AG04450 (cell line): ENCODE results near the gene ZCRB1. TPM values are rescaled to one million over a fixed set of nuclear protein-coding genes. Genes with fewer than 3 reads are reported as not detected.
"Not testable (repeated sequence)": the region's sequence is repeated elsewhere in the genome, so short reads cannot be mapped to it uniquely, and the experiment has no call there.

ENCODE experiments used
- CTCF ChIA-PET: fragments of 300-600, 350-600 bp; formaldehyde crosslinking; extraction: SDS; loops from one replicate; lab custom pipeline; 2022; ENCODE audit warnings: antibody characterized with exemption, inconsistent platforms; lab: Charles Lee
- POLR2A ChIA-PET: fragments of 350-600 bp; formaldehyde crosslinking; extraction: SDS; loops from one replicate; lab custom pipeline; 2021; ENCODE audit warnings: antibody characterized with exemption, inconsistent platforms; lab: Yijun Ruan, JAX
- DNase-seq: peaks from one replicate; pipeline ENCODE4 v3.0.0-alpha.2; 2011; ENCODE audit warnings: low read depth, low spot score
- H3K27ac ChIP-seq: one replicate; pipeline ENCODE4 v1.5.1; 2012; ENCODE audit warnings: low read depth, low read length, control low read depth
- H3K27me3 ChIP-seq: one replicate; pipeline ENCODE4 v1.6.0; 2012; ENCODE audit warnings: low read length; ENCODE audit not compliant: control insufficient read depth, insufficient read depth
- H3K4me3 ChIP-seq: 2 replicates; pipeline ENCODE4 v1.5.1; 2011; ENCODE audit warnings: mild to moderate bottlenecking, low read depth, low read length, control low read depth
- H3K9me3 ChIP-seq: 2 replicates; pipeline ENCODE4 v1.5.1; 2012; ENCODE audit warnings: low read length; ENCODE audit not compliant: control insufficient read depth, insufficient read depth
- polyA plus RNA-seq: library from polyadenylated mRNA; depleted of rRNA; stranded (reverse); fragments of >200 nt; gene quantifications from 2 replicates; pipeline ENCODE4 v1.2.3, GENCODE V29; 2011
- TF ChIP-seq, protein P1 (sequence below): IDR thresholded peaks from 2 replicates; pipeline ENCODE4 v1.5.1; 2011; ENCODE audit warnings: low read depth, low read length, control low read depth, inconsistent platforms

The ZCRB1 gene
- polyA plus RNA-seq, 1 experiment: 59.6 TPM

DNA sequence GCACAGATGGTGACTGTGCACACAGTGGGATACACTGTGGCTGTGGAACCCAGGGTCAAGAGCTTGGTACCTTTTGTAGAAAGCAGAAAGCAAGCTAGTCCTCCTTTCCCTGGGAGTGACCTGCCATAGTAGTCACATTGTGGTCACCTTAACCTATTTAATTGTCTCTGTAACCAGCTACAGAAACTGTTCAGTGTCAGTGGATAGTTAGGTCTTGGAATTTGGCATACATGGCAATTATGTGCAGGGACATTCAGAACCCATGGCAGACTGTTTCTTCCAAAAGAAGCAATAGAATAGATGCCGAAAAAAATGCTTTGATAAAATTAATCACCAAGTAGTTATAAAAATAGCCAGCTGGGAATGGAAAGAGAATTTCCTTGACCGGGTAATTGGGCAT is 30.4 kb upstream of the ZCRB1 start:
- no peaks in the 10 kb centered on the region for H3K9me3 ChIP-seq
- no peak for DNase-seq
- H3K27me3 ChIP-seq: no peaks in the 10 kb centered on the region
- H3K4me3 ChIP-seq: no peak overlapping the region
- ChIA-PET CTCF (interaction anchor here (2.1 kb wide), 1 partner anchor 16 kb away, joined by 10 read pairs; no protein-coding TSS in a partner anchor), POLR2A (no interaction called here)
- TF ChIP-seq, protein P1, sequence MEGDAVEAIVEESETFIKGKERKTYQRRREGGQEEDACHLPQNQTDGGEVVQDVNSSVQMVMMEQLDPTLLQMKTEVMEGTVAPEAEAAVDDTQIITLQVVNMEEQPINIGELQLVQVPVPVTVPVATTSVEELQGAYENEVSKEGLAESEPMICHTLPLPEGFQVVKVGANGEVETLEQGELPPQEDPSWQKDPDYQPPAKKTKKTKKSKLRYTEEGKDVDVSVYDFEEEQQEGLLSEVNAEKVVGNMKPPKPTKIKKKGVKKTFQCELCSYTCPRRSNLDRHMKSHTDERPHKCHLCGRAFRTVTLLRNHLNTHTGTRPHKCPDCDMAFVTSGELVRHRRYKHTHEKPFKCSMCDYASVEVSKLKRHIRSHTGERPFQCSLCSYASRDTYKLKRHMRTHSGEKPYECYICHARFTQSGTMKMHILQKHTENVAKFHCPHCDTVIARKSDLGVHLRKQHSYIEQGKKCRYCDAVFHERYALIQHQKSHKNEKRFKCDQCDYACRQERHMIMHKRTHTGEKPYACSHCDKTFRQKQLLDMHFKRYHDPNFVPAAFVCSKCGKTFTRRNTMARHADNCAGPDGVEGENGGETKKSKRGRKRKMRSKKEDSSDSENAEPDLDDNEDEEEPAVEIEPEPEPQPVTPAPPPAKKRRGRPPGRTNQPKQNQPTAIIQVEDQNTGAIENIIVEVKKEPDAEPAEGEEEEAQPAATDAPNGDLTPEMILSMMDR: no peak
- H3K27ac ChIP-seq: no peak overlapping the region

DNA sequence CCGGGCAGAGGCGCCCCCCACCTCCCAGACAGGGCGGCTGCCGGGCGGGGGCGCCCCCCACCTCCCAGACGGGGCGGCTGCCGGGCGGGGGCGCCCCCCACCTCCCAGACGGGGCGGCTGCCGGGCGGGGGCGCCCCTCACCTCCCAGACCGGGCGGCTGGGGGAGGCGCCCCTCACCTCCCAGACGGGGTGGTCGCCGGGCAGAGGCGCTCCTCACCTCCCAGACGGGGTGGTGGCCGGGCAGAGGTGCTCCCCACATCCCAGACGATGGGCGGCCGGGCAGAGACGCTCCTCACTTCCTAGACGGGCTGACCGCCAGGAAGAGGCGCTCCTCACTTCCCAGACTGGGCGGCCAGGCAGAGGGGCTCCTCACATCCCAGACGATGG is 24.1 kb upstream of the ZCRB1 start:
- CTCF ChIA-PET, H3K27ac ChIP-seq, H3K27me3 ChIP-seq, POLR2A ChIA-PET, H3K4me3 ChIP-seq, H3K9me3 ChIP-seq, DNase-seq: not testable (repeated sequence)

DNA sequence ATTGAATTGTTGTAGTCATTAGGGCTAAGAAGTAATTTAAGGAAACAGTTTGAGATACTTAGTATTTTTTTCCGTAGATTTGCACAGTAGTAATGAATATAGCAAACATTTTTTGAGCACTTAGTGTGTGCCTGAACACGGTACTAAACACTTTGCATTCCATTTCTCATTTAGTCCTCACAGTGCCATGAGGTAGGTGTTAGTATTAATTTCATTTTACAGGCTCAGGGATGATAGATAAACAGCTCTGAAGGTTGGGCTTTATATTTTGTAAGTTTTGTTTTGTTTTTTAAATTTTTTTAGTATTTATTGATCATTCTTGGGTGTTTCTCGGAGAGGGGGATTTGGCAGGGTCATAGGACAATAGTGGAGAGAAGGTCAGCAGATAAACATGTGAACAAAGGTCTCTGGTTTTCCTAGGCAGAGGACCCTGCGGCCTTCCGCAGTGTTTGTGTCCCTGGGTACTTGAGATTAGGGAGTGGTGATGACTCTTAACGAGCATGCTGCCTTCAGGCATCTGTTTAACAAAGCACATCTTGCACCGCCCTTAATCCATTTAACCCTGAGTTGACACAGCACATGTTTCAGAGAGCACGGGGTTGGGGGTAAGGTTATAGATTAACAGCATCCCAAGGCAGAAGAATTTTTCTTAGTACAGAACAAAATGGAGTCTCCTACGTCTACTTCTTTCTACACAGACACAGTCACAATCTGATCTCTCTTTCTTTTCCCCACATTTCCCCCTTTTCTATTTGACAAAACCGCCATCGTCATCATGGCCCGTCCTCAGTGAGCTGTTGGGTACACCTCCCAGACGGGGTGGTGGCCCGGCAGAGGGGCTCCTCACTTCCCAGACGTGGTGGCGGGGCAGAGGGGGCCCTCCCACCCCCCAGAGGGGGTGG is 23.5 kb upstream of the ZCRB1 start:
- H3K27ac ChIP-seq, POLR2A ChIA-PET: not testable (repeated sequence)
- CTCF ChIA-PET: interaction anchor here (0.6 to 2.6 kb wide), 4 partner anchors 10 to 23 kb away, joined by 3 to 16 read pairs (median 4); no protein-coding TSS in a partner anchor

DNA sequence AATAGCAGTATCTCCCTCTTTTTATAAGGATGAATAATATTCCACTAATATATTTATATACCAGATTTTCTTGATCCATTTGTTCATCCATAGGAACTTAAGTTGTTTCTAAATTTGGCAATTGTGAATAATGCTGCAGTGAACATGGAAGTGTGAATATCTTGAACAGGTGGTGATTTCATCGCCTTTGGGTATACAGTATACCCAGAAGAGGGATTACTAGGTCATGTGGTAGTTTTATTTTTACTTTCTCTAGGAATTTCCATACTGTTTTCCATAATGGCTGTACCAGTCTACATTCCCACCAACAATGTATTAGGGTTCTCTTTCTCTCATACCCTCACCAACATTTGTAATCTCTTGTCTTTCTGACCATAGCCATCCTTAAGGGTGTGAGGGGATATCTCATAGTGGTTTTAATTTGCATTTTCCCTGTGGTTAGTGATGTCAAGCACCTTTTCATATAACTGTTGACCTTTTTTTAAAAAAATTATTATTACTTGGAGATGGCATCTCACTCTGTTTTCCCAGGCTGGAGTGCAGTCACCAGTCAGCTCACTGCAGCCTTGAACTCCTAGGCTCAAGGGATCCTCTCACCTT is 20.6 kb upstream of the ZCRB1 start:
- Histone ChIP-seq H3K27ac (no peak overlapping the region), H3K27me3 (no peaks in the 10 kb centered on the region), H3K4me3 (no peak overlapping the region), H3K9me3 (no peaks in the 10 kb centered on the region; the same call in 1 of the 2 replicates)
- DNase-seq: no peak
- TF ChIP-seq, protein P1: no peak
- POLR2A ChIA-PET: no interaction called here
- CTCF ChIA-PET: interaction anchor here (1.8 kb wide), 1 partner anchor 25 kb away, joined by 9 read pairs; no protein-coding TSS in a partner anchor

More for the DNA sequence above, 23.5 kb upstream of the ZCRB1 start:
- DNase-seq, H3K27me3 ChIP-seq, H3K9me3 ChIP-seq, H3K4me3 ChIP-seq: not testable (repeated sequence)

DNA sequence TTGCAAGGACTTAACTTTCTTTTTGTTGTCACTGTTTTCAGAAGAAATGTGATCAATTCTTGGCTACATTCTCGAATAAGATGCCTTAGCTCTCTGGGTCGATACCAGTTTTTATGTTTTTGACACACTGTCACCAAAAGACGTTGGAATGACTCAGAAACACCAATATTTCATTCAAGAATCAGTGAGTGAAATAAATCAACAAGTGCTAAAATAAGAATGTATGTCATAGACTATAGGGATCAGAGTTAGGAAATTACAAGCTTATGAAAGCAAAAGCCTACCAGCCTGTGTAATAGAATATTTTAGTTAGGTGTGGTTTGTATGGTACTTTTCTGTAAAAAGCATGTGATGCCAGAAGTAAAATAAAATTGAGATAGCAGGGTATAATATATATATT is 17.8 kb upstream of the ZCRB1 start:
- TF ChIP-seq, protein P1: no peak
- Histone ChIP-seq H3K27ac (no peak overlapping the region), H3K9me3 (no peaks in the 10 kb centered on the region), H3K27me3 (no peaks in the 10 kb centered on the region), H3K4me3 (no peak overlapping the region)
- POLR2A ChIA-PET: no interaction called here
- CTCF ChIA-PET: no interaction called here
- no peak for DNase-seq

DNA sequence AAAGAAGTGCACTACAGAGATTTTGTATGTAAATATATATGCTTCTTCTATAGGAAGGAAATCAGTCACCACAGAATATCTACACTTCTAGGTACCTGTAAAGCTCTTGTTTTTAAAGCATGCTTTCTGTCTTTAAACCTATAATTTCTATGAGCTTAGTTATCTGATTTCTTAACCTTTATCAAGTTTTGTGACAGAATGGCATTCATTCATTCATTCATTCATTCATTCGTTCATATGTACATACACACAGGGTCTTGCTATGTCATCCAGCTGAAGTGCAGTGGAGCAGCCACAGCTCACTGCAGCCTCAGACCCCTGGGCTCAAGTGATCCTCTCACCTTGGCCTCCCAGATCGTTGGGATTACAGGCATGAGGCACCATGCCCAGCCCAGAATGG is 16.1 kb upstream of the ZCRB1 start:
- no peak for DNase-seq
- Histone ChIP-seq H3K27ac (no peak overlapping the region), H3K9me3 (no peaks in the 10 kb centered on the region), H3K27me3 (no peaks in the 10 kb centered on the region), H3K4me3 (no peak overlapping the region)
- CTCF ChIA-PET: interaction anchor here (1.3 to 1.6 kb wide), 3 partner anchors 10 to 318 kb away, joined by 3 to 7 read pairs (median 5); no protein-coding TSS in a partner anchor
- POLR2A ChIA-PET: no interaction called here
- TF ChIP-seq, protein P1: no peak
